NT2/D1 (cell line): ENCODE measurements around the gene CAPG.

ENCODE experiments used
- DNase-seq: peaks from one replicate; pipeline ENCODE4 v3.0.0-alpha.2; 2011; ENCODE audit warnings: low read depth, low spot score
- H3K27me3 ChIP-seq: 2 replicates; pipeline ENCODE4 v1.6.0; 2011; ENCODE audit warnings: mild to moderate bottlenecking; ENCODE audit not compliant: insufficient read length, insufficient read depth
- H3K36me3 ChIP-seq: 2 replicates; pipeline ENCODE4 v1.6.1; 2011; ENCODE audit warnings: mild to moderate bottlenecking, low read length, mixed read lengths; ENCODE audit not compliant: insufficient read depth, insufficient read length
- H3K4me1 ChIP-seq: 2 replicates; pipeline ENCODE4 v1.5.1; 2011; ENCODE audit not compliant: insufficient read depth, insufficient read length
- H3K4me3 ChIP-seq: 2 replicates; pipeline ENCODE4 v1.5.1; 2011; ENCODE audit warnings: low read depth; ENCODE audit not compliant: insufficient read length
- H3K9ac ChIP-seq: 2 replicates; pipeline ENCODE4 v1.6.0; 2011; ENCODE audit warnings: low read depth; ENCODE audit not compliant: insufficient read length
- H3K9me3 ChIP-seq: 2 replicates; pipeline ENCODE4 v1.5.1; 2011; ENCODE audit warnings: mild to moderate bottlenecking, low read length; ENCODE audit not compliant: insufficient read depth
- SUZ12 ChIP-seq: IDR thresholded peaks from 2 replicates; pipeline ENCODE4 v1.6.1; 2011; ENCODE audit not compliant: insufficient read length, insufficient read depth; ENCODE audit errors: extremely low read depth
- YY1 ChIP-seq: IDR thresholded peaks from 2 replicates; pipeline ENCODE4 v1.6.1; 2011; ENCODE audit not compliant: insufficient read length, insufficient read depth
- ZNF274 ChIP-seq: IDR thresholded peaks from 2 replicates; pipeline ENCODE4 v1.6.1; 2011; ENCODE audit warnings: mild to moderate bottlenecking, low read depth, low read length

Gene CAPG

GRCh38 chr2:85438201-85439024 lies 28.2 kb upstream of the CAPG start:
- Histone ChIP-seq H3K9me3 (no peaks in the 10 kb centered on the region), H3K4me1 (peaks cover 28% of the 10 kb centered on the region), H3K27me3 (no peaks in the 10 kb centered on the region), H3K36me3 (no peaks in the 10 kb centered on the region), H3K4me3 (peak overlapping the region; percentile 30), H3K9ac (peak overlapping the region; percentile 74)
- no peak for DNase-seq
- no peak for TF ChIP-seq SUZ12
- TF ChIP-seq YY1: no peak
- no peak for TF ChIP-seq ZNF274

- Histone ChIP-seq H3K27me3 (no peaks in the 10 kb centered on the region), H3K9ac (peak overlapping the region; percentile 74), H3K36me3 (no peaks in the 10 kb centered on the region), H3K9me3 (no peaks in the 10 kb centered on the region), H3K4me3 (peak overlapping the region; percentile 30), H3K4me1 (peaks cover 32% of the 10 kb centered on the region)
- no peak for DNase-seq
- TF ChIP-seq SUZ12: no peak
- TF ChIP-seq ZNF274: no peak
- TF ChIP-seq YY1: no peak
Measured at GRCh38 chr2:85437488-85438200, 27.5 kb upstream of the CAPG start.

GRCh38 chr2:85436836-85437487 lies 26.8 kb upstream of the CAPG start:
- DNase-seq: no peak
- Histone ChIP-seq H3K4me3 (peak overlapping the region; percentile 12), H3K4me1 (peaks cover 32% of the 10 kb centered on the region), H3K9me3 (no peaks in the 10 kb centered on the region), H3K9ac (peak overlapping the region; percentile 64), H3K36me3 (no peaks in the 10 kb centered on the region), H3K27me3 (no peaks in the 10 kb centered on the region)
- TF ChIP-seq ZNF274 (no peak), YY1 (no peak), SUZ12 (no peak)

GRCh38 chr2:85435981-85436835 lies 26.0 kb upstream of the CAPG start:
- Histone ChIP-seq H3K9ac (peak overlapping the region; percentile 4), H3K4me3 (no peak overlapping the region), H3K4me1 (peaks cover 32% of the 10 kb centered on the region), H3K9me3 (no peaks in the 10 kb centered on the region), H3K27me3 (no peaks in the 10 kb centered on the region), H3K36me3 (no peaks in the 10 kb centered on the region)
- TF ChIP-seq ZNF274 (no peak), YY1 (no peak), SUZ12 (no peak)
- DNase-seq: no peak

- no peak overlapping the region for H3K4me3 ChIP-seq
- TF ChIP-seq YY1 (no peak), SUZ12 (no peak), ZNF274 (no peak)
- H3K9me3 ChIP-seq: no peaks in the 10 kb centered on the region
- DNase-seq: no peak
- no peaks in the 10 kb centered on the region for H3K27me3 ChIP-seq
- H3K4me1 ChIP-seq: peaks cover 35% of the 10 kb centered on the region
- H3K36me3 ChIP-seq: no peaks in the 10 kb centered on the region
- peak overlapping the region; percentile 4 for H3K9ac ChIP-seq
Measured at GRCh38 chr2:85435220-85435958, 25.2 kb upstream of the CAPG start.

- DNase-seq: no peak
- no peak overlapping the region for H3K4me3 ChIP-seq
- TF ChIP-seq YY1: no peak
- TF ChIP-seq ZNF274: no peak
- TF ChIP-seq SUZ12: no peak
- no peaks in the 10 kb centered on the region for H3K9me3 ChIP-seq
- no peak overlapping the region for H3K9ac ChIP-seq
- no peaks in the 10 kb centered on the region for H3K36me3 ChIP-seq
- no peaks in the 10 kb centered on the region for H3K27me3 ChIP-seq
- peaks cover 41% of the 10 kb centered on the region for H3K4me1 ChIP-seq
Measured at GRCh38 chr2:85434696-85435095, 24.5 kb upstream of the CAPG start.
